GM12874 (cell line): ENCODE results near the gene TET3.

Experiments used
- CTCF ChIP-seq: IDR thresholded peaks from 2 replicates; pipeline ENCODE4 v1.5.1; 2011; ENCODE audit warnings: low read depth, mild to moderate bottlenecking, control low read depth, low read length, moderate library complexity; ENCODE audit not compliant: insufficient read depth

The TET3 gene

DNA sequence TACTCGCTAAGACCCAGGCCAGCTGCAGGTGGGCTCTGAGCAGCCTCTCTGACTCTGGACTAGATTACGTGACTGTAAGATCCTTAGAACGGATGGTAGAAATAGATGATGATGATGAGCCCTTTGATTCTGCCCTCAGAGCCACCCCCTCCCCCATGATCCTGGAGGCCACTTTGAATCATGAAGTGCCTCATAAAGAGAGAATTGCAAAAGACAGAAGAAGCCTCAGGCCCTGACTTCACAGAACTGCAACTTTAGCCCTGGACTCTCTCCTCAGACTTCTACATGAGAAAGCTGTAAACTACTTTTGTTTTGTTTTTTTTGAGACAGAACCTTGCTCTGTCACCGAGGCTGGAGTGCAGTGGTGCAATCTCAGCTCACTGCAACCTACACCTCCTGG is 15.4 kb upstream of the TET3 start:
- TF ChIP-seq CTCF: no peak

- TF ChIP-seq CTCF: no peak
Observed at GRCh38 chr2:73970141-73970803, 14.4 kb upstream of the TET3 start.

GRCh38 chr2:73970850-73971471 is 13.7 kb upstream of the TET3 start:
- TF ChIP-seq CTCF: no peak

DNA sequence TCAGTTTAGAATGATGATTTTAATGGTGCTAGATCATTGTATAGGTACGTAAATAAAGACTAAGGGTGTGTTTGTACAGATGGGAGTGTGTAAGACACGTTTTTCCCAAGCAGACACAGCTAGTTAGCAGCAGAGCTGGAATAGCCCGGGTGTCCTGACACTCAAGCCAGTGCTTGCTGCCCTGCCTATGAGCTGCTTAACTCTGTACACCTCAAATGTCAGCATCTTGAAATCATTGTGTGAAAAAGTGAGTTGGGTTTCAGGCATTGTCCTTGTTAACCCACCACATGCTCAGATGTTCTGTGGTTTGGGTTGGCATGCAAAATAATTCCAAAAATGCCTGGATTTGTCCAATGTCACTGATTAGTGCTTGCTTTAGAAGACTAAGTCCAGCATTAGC is 13.0 kb upstream of the TET3 start:
- TF ChIP-seq CTCF: no peak

GRCh38 chr2:73972846-73973245 is 11.9 kb upstream of the TET3 start:
- TF ChIP-seq CTCF: no peak

DNA sequence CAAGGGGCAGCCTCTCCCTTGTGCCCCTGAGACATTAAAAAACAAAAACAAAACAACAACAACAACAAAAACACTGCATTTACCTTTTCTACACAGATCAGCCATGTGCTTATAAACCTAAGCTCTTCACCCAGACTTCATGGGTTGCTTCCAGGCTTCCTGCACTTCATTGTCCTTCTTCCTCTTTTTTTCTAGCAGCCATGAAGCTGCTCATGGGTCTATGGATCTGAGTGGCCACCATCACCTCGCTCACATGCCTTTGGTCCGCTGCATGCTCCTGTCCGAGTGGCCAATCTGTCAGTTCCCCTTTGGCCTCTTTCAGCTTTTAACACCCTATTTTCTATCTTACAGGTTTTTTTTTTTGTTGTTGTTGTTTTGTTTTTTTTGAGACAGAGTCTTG is 9.0 kb upstream of the TET3 start:
- TF ChIP-seq CTCF: no peak

DNA sequence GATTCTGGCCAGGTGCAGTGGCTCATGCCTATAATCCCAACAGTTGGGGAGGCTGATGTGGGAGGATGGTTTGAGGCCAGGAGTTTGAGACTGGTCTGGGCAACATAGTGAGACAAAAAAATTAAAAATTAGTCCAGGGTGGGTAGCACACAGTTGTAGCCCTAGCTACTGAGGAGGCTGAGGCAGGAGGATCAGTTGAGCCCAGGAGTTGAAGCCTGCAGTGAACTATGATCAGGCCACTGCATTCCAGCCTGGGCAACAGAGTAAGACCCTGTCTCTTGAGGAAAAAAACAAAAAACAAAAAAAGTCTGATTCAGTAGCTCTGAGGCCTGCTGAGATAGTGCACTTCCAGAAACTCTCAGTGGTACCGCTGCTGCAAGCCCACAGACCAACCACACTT is 7.9 kb upstream of the TET3 start:
- TF ChIP-seq CTCF: no peak
